CD14-positive monocyte (primary cell): ENCODE measurements around the gene TP53BP2. TPM values are rescaled to one million over a fixed set of nuclear protein-coding genes. Genes with fewer than 3 reads are reported as not detected.

Source experiments
- DNase-seq, 3 donors: peaks; one replicate each; pipeline ENCODE4 v3.0.0-alpha.2; 2011 to 2022
- H2AFZ ChIP-seq: 2 replicates; pipeline ENCODE4 v1.6.0; 2012; ENCODE audit warnings: mild to moderate bottlenecking, low read depth, low read length, inconsistent platforms; ENCODE audit not compliant: insufficient read depth, poor library complexity, severe bottlenecking
- H3K27ac ChIP-seq, 2 donors: 1 replicate in 1 of 2; 2 replicates in 1 of 2; pipeline ENCODE4 v1.5.1; 2012 to 2013; ENCODE audit warnings: low read length in 2 of 2, control low read depth in 1 of 2, inconsistent platforms in 1 of 2, low read depth in 1 of 2, mild to moderate bottlenecking in 1 of 2
- H3K27me3 ChIP-seq, 2 donors: one replicate each; pipeline versions ENCODE4 v1.6.0 to v1.6.1; 2011 to 2013; ENCODE audit warnings: low read length in 2 of 2; ENCODE audit not compliant: control insufficient read depth in 2 of 2, insufficient read depth in 2 of 2
- H3K36me3 ChIP-seq, 2 donors: replicated peaks in 1 of 2; 1 replicate in 1 of 2; 2 replicates in 1 of 2; pipeline versions ENCODE4 v1.5.1 to v1.6.1; 2012 to 2013; ENCODE audit warnings: low read length in 2 of 2, control low read depth in 1 of 2, inconsistent platforms in 1 of 2, mild to moderate bottlenecking in 1 of 2; ENCODE audit not compliant: insufficient read depth in 2 of 2, control insufficient read depth in 1 of 2
- H3K4me1 ChIP-seq, 2 donors: 1 replicate in 1 of 2; 2 replicates in 1 of 2; pipeline versions ENCODE4 v1.5.1 to v1.6.1; 2012 to 2013; ENCODE audit warnings: low read length in 2 of 2, control low read depth in 1 of 2, inconsistent platforms in 1 of 2, mild to moderate bottlenecking in 1 of 2, moderate library complexity in 1 of 2; ENCODE audit not compliant: insufficient read depth in 2 of 2, control insufficient read depth in 1 of 2
- H3K4me2 ChIP-seq: replicated peaks from 2 replicates; pipeline ENCODE3; 2012; ENCODE audit warnings: low read length, moderate library complexity, mild to moderate bottlenecking; ENCODE audit not compliant: poor library complexity, severe bottlenecking; ENCODE audit errors: extremely low read depth
- H3K4me3 ChIP-seq, 3 experiments: fragments of 200-600 bp in 1 of 3; sonication (generic) in 1 of 3; replicated peaks in 1 of 3; 1 replicate in 2 of 3; 2 replicates in 1 of 3; pipeline ENCODE4 v1.5.1; 2011 to 2013; ENCODE audit warnings: low read length in 3 of 3, mild to moderate bottlenecking in 3 of 3, control low read depth in 2 of 3, low read depth in 2 of 3, inconsistent platforms in 1 of 3, moderate library complexity in 1 of 3
- H3K79me2 ChIP-seq: 2 replicates; pipeline ENCODE4 v1.6.0; 2012; ENCODE audit warnings: mild to moderate bottlenecking, control low read depth, inconsistent platforms, low read length, moderate library complexity; ENCODE audit not compliant: insufficient read depth
- H3K9ac ChIP-seq: 2 replicates; pipeline ENCODE4 v1.6.0; 2017; ENCODE audit warnings: low read length, mild to moderate bottlenecking; ENCODE audit not compliant: insufficient read depth, poor library complexity, severe bottlenecking
- H3K9me3 ChIP-seq, 2 donors: replicated peaks in 1 of 2; 1 replicate in 1 of 2; 2 replicates in 1 of 2; pipeline versions ENCODE4 v1.5.1 to v1.6.1; 2012 to 2013; ENCODE audit warnings: low read length in 2 of 2, control low read depth in 1 of 2; ENCODE audit not compliant: control insufficient read depth in 1 of 2, insufficient read depth in 1 of 2
- H4K20me1 ChIP-seq: 2 replicates; pipeline ENCODE4 v1.6.0; 2012; ENCODE audit warnings: mild to moderate bottlenecking, low read length, control low read depth, moderate library complexity; ENCODE audit not compliant: insufficient read depth
- H3K27ac Mint-ChIP-seq, 7 donors: one replicate each; pipeline ENCODE4 v1.8.0; 2020; ENCODE audit warnings: mild to moderate bottlenecking in 7 of 7, mixed read lengths in 7 of 7, moderate library complexity in 6 of 7, inconsistent platforms in 2 of 7
- H3K27me3 Mint-ChIP-seq, 3 donors: one replicate each; pipeline ENCODE4 v1.8.0; 2021 to 2022; ENCODE audit warnings: low read depth in 3 of 3, mild to moderate bottlenecking in 3 of 3, mixed read lengths in 3 of 3, moderate library complexity in 3 of 3, inconsistent platforms in 1 of 3
- H3K36me3 Mint-ChIP-seq, 2 donors: one replicate each; pipeline ENCODE4 v1.8.0; 2020; ENCODE audit warnings: mixed read lengths in 2 of 2, inconsistent platforms in 1 of 2, mild to moderate bottlenecking in 1 of 2
- H3K4me1 Mint-ChIP-seq: one replicate; pipeline ENCODE4 v1.8.0; 2020; ENCODE audit warnings: mild to moderate bottlenecking, mixed read lengths
- H3K4me3 Mint-ChIP-seq, 2 donors: one replicate each; pipeline ENCODE4 v1.8.0; 2020; ENCODE audit warnings: mild to moderate bottlenecking in 2 of 2, mixed read lengths in 2 of 2, moderate library complexity in 1 of 2
- H3K9me3 Mint-ChIP-seq, 7 donors: one replicate each; pipeline ENCODE4 v1.8.0; 2020 to 2022; ENCODE audit warnings: mixed read lengths in 7 of 7, mild to moderate bottlenecking in 6 of 7, moderate library complexity in 6 of 7, inconsistent platforms in 2 of 7
- WGBS: methylation state at CpG from one replicate; pipeline ENCODE4 v1.1.5; 2013; ENCODE audit warnings: missing lambda C conversion rate; ENCODE audit not compliant: insufficient coverage; 5-methylcytosine and 5-hydroxymethylcytosine counted together
- intact Hi-C, 2 donors: fragments of 100-400 bp; cut with micrococcal nuclease; formaldehyde crosslinking; loops; one replicate each; pipeline versions ENCODE4 v1.15.0 to v1.15.1; 2023
- polyA plus RNA-seq, 3 donors: library from polyadenylated mRNA; depleted of rRNA in 1 of 3; unstranded in 2 of 3; stranded (reverse) in 1 of 3; fragments of 300-500 nt in 2 of 3; fragments of >200 nt in 1 of 3; fragmentation: Illumina TruSeq in 2 of 3; gene quantifications; 1 replicate in 2 of 3; 2 replicates in 1 of 3; pipeline ENCODE4 v1.2.3, GENCODE V29; 2012 to 2021
- TF ChIP-seq, protein P1 (sequence below): fragments of 200-600 bp; IDR thresholded peaks from one replicate; pipeline ENCODE4 v1.8.0; 2022; ENCODE audit warnings: antibody characterized with exemption, mild to moderate bottlenecking

TP53BP2 gene
- polyA plus RNA-seq, 3 donors = 5.7 to 19.7 (median 8.8) TPM

GRCh38 chr1:223837687-223838086 is 8.1 kb downstream of the TP53BP2 start:
- H3K27ac Mint-ChIP-seq = peak overlapping the region in 4 of 7 donors; percentile 43 to 74 (median 62)
- TF ChIP-seq, protein P1, sequence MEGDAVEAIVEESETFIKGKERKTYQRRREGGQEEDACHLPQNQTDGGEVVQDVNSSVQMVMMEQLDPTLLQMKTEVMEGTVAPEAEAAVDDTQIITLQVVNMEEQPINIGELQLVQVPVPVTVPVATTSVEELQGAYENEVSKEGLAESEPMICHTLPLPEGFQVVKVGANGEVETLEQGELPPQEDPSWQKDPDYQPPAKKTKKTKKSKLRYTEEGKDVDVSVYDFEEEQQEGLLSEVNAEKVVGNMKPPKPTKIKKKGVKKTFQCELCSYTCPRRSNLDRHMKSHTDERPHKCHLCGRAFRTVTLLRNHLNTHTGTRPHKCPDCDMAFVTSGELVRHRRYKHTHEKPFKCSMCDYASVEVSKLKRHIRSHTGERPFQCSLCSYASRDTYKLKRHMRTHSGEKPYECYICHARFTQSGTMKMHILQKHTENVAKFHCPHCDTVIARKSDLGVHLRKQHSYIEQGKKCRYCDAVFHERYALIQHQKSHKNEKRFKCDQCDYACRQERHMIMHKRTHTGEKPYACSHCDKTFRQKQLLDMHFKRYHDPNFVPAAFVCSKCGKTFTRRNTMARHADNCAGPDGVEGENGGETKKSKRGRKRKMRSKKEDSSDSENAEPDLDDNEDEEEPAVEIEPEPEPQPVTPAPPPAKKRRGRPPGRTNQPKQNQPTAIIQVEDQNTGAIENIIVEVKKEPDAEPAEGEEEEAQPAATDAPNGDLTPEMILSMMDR = no peak
- no peak overlapping the region for H3K4me3 Mint-ChIP-seq
- no peaks in the 10 kb centered on the region for H3K36me3 ChIP-seq
- no peak overlapping the region for H2AFZ ChIP-seq
- 61% methylated on average over 7 of the region's 10 CpGs for WGBS
- H3K27me3 Mint-ChIP-seq = no peaks in the 10 kb centered on the region
- peaks cover 100% of the 10 kb centered on the region for H3K79me2 ChIP-seq
- peaks cover 98% of the 10 kb centered on the region for H4K20me1 ChIP-seq
- H3K9me3 ChIP-seq = no peaks in the 10 kb centered on the region
- intact Hi-C loops = no loop called here
- no peak overlapping the region for H3K4me2 ChIP-seq
- no peak overlapping the region for H3K4me3 ChIP-seq
- no peak overlapping the region for H3K9ac ChIP-seq
- H3K4me1 Mint-ChIP-seq = peaks cover 36% of the 10 kb centered on the region
- H3K4me1 ChIP-seq = peaks cover 58 to 71% of the 10 kb centered on the region in 2 donors
- H3K9me3 Mint-ChIP-seq = no peaks in the 10 kb centered on the region
- H3K36me3 Mint-ChIP-seq = no peaks in the 10 kb centered on the region
- DNase-seq = no peak
- no peak overlapping the region for H3K27ac ChIP-seq
- no peaks in the 10 kb centered on the region for H3K27me3 ChIP-seq

- Histone ChIP-seq H3K27ac (no peak overlapping the region), H3K9ac (no peak overlapping the region), H4K20me1 (peaks cover 98% of the 10 kb centered on the region), H2AFZ (no peak overlapping the region), H3K36me3 (no peaks in the 10 kb centered on the region), H3K79me2 (peaks cover 100% of the 10 kb centered on the region), H3K4me2 (no peak overlapping the region), H3K9me3 (no peaks in the 10 kb centered on the region), H3K4me3 (no peak overlapping the region), H3K4me1 (peaks cover 59 to 71% of the 10 kb centered on the region in 2 donors), H3K27me3 (no peaks in the 10 kb centered on the region)
- peak overlapping the region in 4 of 7 donors; percentile 23 to 66 (median 35) for H3K27ac Mint-ChIP-seq
- no CpG with 5 or more reads among the region's 1 CpG for WGBS
- H3K36me3 Mint-ChIP-seq = no peaks in the 10 kb centered on the region
- H3K4me1 Mint-ChIP-seq = peaks cover 34% of the 10 kb centered on the region
- intact Hi-C loops = no loop called here
- no peak overlapping the region for H3K4me3 Mint-ChIP-seq
- no peaks in the 10 kb centered on the region for H3K9me3 Mint-ChIP-seq
- TF ChIP-seq, protein P1 = no peak
- no peaks in the 10 kb centered on the region for H3K27me3 Mint-ChIP-seq
- DNase-seq = no peak
These were observed 8.5 kb downstream of the TP53BP2 start for GRCh38 chr1:223837206-223837605.
